Uterus (tissue), 4 donors: ENCODE data around the gene PACRG. TPM values are rescaled to one million over a fixed set of nuclear protein-coding genes. Genes with fewer than 3 reads are reported as not detected.

Experiments
- DNase-seq, 2 donors: peaks; one replicate each; pipeline ENCODE4 v3.0.0-alpha.2; 2019 to 2020
- H3K27ac ChIP-seq, 2 donors: fragments of 200-600 bp; sonication (generic); 1 replicate in 1 of 2; 2 replicates in 1 of 2; pipeline ENCODE4 v1.5.1; 2016 to 2018
- H3K27me3 ChIP-seq, 2 donors: fragments of 200-600 bp; sonication (generic); one replicate each; pipeline ENCODE4 v1.5.1; 2018 to 2019; ENCODE audit warnings: control low read depth in 1 of 2
- H3K36me3 ChIP-seq, 2 donors: fragments of 200-600 bp; sonication (generic); one replicate each; pipeline ENCODE4 v1.5.1; 2019; ENCODE audit warnings: control low read depth in 1 of 2
- H3K4me1 ChIP-seq, 2 donors: fragments of 200-600 bp; sonication (generic); one replicate each; pipeline ENCODE4 v1.5.1; 2018 to 2019; ENCODE audit warnings: control low read depth in 1 of 2
- H3K4me3 ChIP-seq, 2 donors: fragments of 200-600 bp; sonication (generic); 1 replicate in 1 of 2; 2 replicates in 1 of 2; pipeline ENCODE4 v1.5.1; 2018 to 2019; ENCODE audit warnings: mild to moderate bottlenecking in 1 of 2
- H3K9me3 ChIP-seq, 2 donors: fragments of 200-600 bp; sonication (generic); one replicate each; pipeline ENCODE4 v1.5.1; 2019; ENCODE audit warnings: control low read depth in 1 of 2
- CTCF ChIP-seq, 4 experiments: fragments of 200-600 bp in 2 of 4; fragments of 450-650 bp in 2 of 4; sonication (generic) in 2 of 4; IDR thresholded peaks; one replicate each; pipeline ENCODE4 v1.5.1; 2016 to 2019; ENCODE audit warnings: antibody characterized with exemption in 4 of 4, mild to moderate bottlenecking in 2 of 4, moderate library complexity in 1 of 4
- POLR2A ChIP-seq, 2 donors: fragments of 450-650 bp; IDR thresholded peaks; one replicate each; pipeline ENCODE4 v1.6.1; 2016; ENCODE audit warnings: antibody characterized with exemption in 2 of 2, mild to moderate bottlenecking in 1 of 2, moderate library complexity in 1 of 2
- intact Hi-C: fragments of 100-400 bp; cut with DNase I; formaldehyde crosslinking; loops from one replicate; pipeline ENCODE4 v1.15.1; 2023; ENCODE audit warnings: low total_unique reads
- total RNA-seq, 4 donors: library from RNA; depleted of rRNA in 3 of 4; stranded (reverse); fragments of >200 nt in 3 of 4; gene quantifications; one replicate each; pipeline versions ENCODE4 v1.1.0 to v1.2.4, GENCODE V29; 2014 to 2023
- donor health status: DM: yes; HTN: yes; CAD: no.

PACRG gene
- total RNA-seq, 4 donors from 2014 or later: 4.6 to 12.3 (median 7.5) TPM

GRCh38 chr6:163126741-163127140, 399.0 kb downstream of the PACRG start:
- no peak for TF ChIP-seq CTCF (IDR thresholded peaks at IDR 0.05)
- no peak for TF ChIP-seq POLR2A (IDR thresholded peaks at IDR 0.05)
- H3K4me3 ChIP-seq: no peak overlapping the region
- DNase-seq: no peak
- no peak overlapping the region for H3K27ac ChIP-seq
- no peaks in the 10 kb centered on the region for H3K36me3 ChIP-seq
- no peaks in the 10 kb centered on the region for H3K27me3 ChIP-seq
- no peaks in the 10 kb centered on the region for H3K4me1 ChIP-seq
- no peaks in the 10 kb centered on the region for H3K9me3 ChIP-seq
- intact Hi-C loops: no loop called here

- Histone ChIP-seq H3K27me3 (no peaks in the 10 kb centered on the region), H3K27ac (no peak overlapping the region), H3K9me3 (no peaks in the 10 kb centered on the region), H3K36me3 (no peaks in the 10 kb centered on the region), H3K4me3 (no peak overlapping the region), H3K4me1 (no peaks in the 10 kb centered on the region)
- intact Hi-C loops: no loop called here
- TF ChIP-seq POLR2A (IDR thresholded peaks at IDR 0.05): no peak
- TF ChIP-seq CTCF (IDR thresholded peaks at IDR 0.05): no peak
- DNase-seq: no peak
Observed at GRCh38 chr6:163127587-163127986, 399.8 kb downstream of the PACRG start.

- no peak overlapping the region for H3K4me3 ChIP-seq
- H3K4me1 ChIP-seq: no peaks in the 10 kb centered on the region
- intact Hi-C loops: no loop called here
- no peaks in the 10 kb centered on the region for H3K36me3 ChIP-seq
- DNase-seq: no peak
- TF ChIP-seq POLR2A (IDR thresholded peaks at IDR 0.05): no peak
- no peak for TF ChIP-seq CTCF (IDR thresholded peaks at IDR 0.05)
- no peaks in the 10 kb centered on the region for H3K27me3 ChIP-seq
- no peaks in the 10 kb centered on the region for H3K9me3 ChIP-seq
- H3K27ac ChIP-seq: no peak overlapping the region
Observed at GRCh38 chr6:163128324-163128723, 400.6 kb downstream of the PACRG start.

DNA sequence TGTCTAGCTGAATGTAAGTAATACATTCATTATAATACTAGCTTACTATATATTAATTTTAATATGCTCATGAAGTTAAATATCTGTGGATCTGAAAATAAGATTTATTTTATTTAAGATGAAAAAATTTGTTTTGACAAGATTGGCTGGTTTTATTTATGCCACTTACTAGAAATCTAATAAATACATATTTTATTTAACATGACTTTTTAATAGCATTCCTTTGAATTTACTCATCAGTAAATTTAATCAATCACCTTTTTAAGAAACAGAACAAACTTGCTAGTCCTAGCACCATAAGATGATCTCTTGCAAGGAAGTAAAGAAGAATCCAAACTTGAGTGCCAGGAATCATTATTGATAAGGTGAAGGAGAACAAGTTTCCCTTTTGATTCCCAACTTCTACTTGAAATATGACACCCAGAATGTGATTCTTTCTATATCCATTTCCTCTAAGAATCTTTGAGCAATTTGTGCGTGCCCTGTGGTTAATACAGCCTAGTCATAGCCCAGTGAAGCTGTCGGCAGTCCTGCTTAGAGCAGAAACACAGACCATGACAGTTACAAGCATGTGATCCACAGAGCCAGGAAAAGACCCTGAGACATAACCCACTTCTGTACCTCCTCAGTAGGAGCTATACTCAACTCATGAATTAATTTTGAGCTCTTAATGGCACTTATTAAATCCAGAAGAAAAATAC, 404.4 kb downstream of the PACRG start:
- no peaks in the 10 kb centered on the region for H3K36me3 ChIP-seq
- H3K27ac ChIP-seq: no peak overlapping the region
- H3K9me3 ChIP-seq: no peaks in the 10 kb centered on the region
- H3K4me3 ChIP-seq: no peak overlapping the region
- intact Hi-C loops: no loop called here
- DNase-seq: no peak
- no peaks in the 10 kb centered on the region for H3K27me3 ChIP-seq
- no peak for TF ChIP-seq CTCF (IDR thresholded peaks at IDR 0.05)
- TF ChIP-seq POLR2A (IDR thresholded peaks at IDR 0.05): no peak
- H3K4me1 ChIP-seq: no peaks in the 10 kb centered on the region

DNA sequence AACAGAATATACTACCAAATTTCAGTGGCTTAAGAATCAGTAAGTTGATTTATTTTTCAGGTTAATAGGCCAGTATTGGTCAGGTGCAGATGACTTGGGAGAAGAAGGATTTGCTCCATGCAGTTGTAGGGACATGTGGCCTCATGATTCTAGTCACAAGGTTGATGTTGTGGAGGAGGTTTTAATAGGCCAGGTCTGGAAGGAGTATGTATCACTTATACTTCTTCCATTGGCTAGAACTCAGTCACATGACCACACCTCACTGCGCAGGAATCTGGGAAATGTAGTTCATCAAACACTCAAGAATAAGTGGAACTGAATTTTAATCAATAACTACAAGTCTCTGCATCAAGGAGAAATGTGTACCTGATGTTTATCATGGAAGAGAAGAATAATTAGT, 405.2 kb downstream of the PACRG start:
- no peak for TF ChIP-seq POLR2A (IDR thresholded peaks at IDR 0.05)
- no peak for TF ChIP-seq CTCF (IDR thresholded peaks at IDR 0.05)
- no peaks in the 10 kb centered on the region for H3K27me3 ChIP-seq
- no peaks in the 10 kb centered on the region for H3K4me1 ChIP-seq
- no peak overlapping the region for H3K27ac ChIP-seq
- H3K4me3 ChIP-seq: no peak overlapping the region
- no peaks in the 10 kb centered on the region for H3K36me3 ChIP-seq
- H3K9me3 ChIP-seq: no peaks in the 10 kb centered on the region
- DNase-seq: no peak
- intact Hi-C loops: no loop called here
